Gastrocnemius medialis (tissue), 4 donors: ENCODE data around the gene UBE2QL1. TPM values are rescaled to one million over a fixed set of nuclear protein-coding genes. Genes with fewer than 3 reads are reported as not detected.

Source experiments
- ATAC-seq, 2 donors: fragments of 150-250 bp; one replicate each; pipeline ENCODE4 v1.9.1; 2016
- DNase-seq, 2 donors: peaks; one replicate each; pipeline ENCODE4 v3.0.0-alpha.2; 2019
- H3K27ac ChIP-seq, 4 donors: fragments of 200-600 bp; sonication (generic); 1 replicate in 1 of 4; 2 replicates in 3 of 4; pipeline ENCODE4 v1.5.1; 2016 to 2018; ENCODE audit warnings: mild to moderate bottlenecking in 2 of 4, moderate library complexity in 1 of 4
- H3K27me3 ChIP-seq, 3 donors: fragments of 200-600 bp; sonication (generic) in 2 of 3; 1 replicate in 1 of 3; 2 replicates in 2 of 3; pipeline versions ENCODE4 v1.5.1 to v1.6.0; 2016 to 2019; ENCODE audit warnings: mild to moderate bottlenecking in 1 of 3, moderate library complexity in 1 of 3
- H3K36me3 ChIP-seq, 2 donors: fragments of 200-600 bp; sonication (generic) in 1 of 2; one replicate each; pipeline ENCODE4 v1.5.1; 2017 to 2018
- H3K4me1 ChIP-seq, 2 donors: fragments of 200-600 bp; sonication (generic) in 1 of 2; one replicate each; pipeline ENCODE4 v1.5.1; 2016 to 2017; ENCODE audit warnings: mild to moderate bottlenecking in 2 of 2
- H3K4me3 ChIP-seq, 4 donors: fragments of 200-600 bp; sonication (generic) in 3 of 4; 1 replicate in 1 of 4; 2 replicates in 3 of 4; pipeline ENCODE4 v1.5.1; 2016 to 2019; ENCODE audit warnings: mild to moderate bottlenecking in 2 of 4
- H3K9me3 ChIP-seq, 3 donors: fragments of 200-600 bp; sonication (generic) in 2 of 3; 1 replicate in 1 of 3; 2 replicates in 2 of 3; pipeline ENCODE4 v1.5.1; 2016 to 2019
- CTCF ChIP-seq, 5 experiments: fragments of 450-650 bp in 3 of 5; fragments of 200-600 bp in 2 of 5; sonication (generic) in 2 of 5; IDR thresholded peaks in 4 of 5; conservative IDR thresholded peaks in 1 of 5; 1 replicate in 4 of 5; 2 replicates in 1 of 5; pipeline ENCODE4 v1.5.1; 2016 to 2019; ENCODE audit warnings: antibody characterized with exemption in 5 of 5, mild to moderate bottlenecking in 3 of 5, moderate library complexity in 3 of 5
- POLR2A ChIP-seq, 2 donors: fragments of 450-650 bp; IDR thresholded peaks; one replicate each; pipeline ENCODE4 v1.6.1; 2017; ENCODE audit warnings: antibody characterized with exemption in 2 of 2, mild to moderate bottlenecking in 2 of 2, moderate library complexity in 2 of 2
- in situ Hi-C, 4 donors: fragments of 200-750 bp; cut with MboI; loops; one replicate each; pipeline versions ENCODE4 v1.15.0 to v1.8.0; 2017; ENCODE audit warnings: low sequenced_read_pairs in 4 of 4
- intact Hi-C: fragments of 100-400 bp; cut with DNase I; formaldehyde crosslinking; loops from one replicate; pipeline ENCODE4 v1.15.1; 2023; ENCODE audit warnings: low total_unique reads
- total RNA-seq, 4 donors: library from RNA; depleted of rRNA; stranded (reverse); fragments of >200 nt; gene quantifications; one replicate each; pipeline versions ENCODE4 v1.1.0 to v1.2.3, GENCODE V29; 2016

The UBE2QL1 gene
- total RNA-seq, 4 donors from 2014 or later, result 48.8 to 150 (median 67.0) TPM

GRCh38 chr5:6446042-6446441 is 2.6 kb upstream of the UBE2QL1 start:
- no peak for DNase-seq

GRCh38 chr5:6446626-6447309 is 1.9 kb upstream of the UBE2QL1 start:
- DNase-seq, result no peak
- TF ChIP-seq POLR2A (IDR thresholded peaks at IDR 0.05) (no peak), CTCF (IDR thresholded peaks at IDR 0.05 in 4 of 5, conservative IDR thresholded peaks at IDR 0.05 in 1 of 5) (no peak)

More at GRCh38 chr5:6446042-6446441, 2.6 kb upstream of the UBE2QL1 start:
- intact Hi-C loops (loop anchor here (5.0 to 10.0 kb wide), 3 partner anchors 69 to 561 kb away; partner anchors contain the start of gene MED10), in situ Hi-C loops (no loop called here)
- TF ChIP-seq POLR2A (IDR thresholded peaks at IDR 0.05) (no peak), CTCF (IDR thresholded peaks at IDR 0.05 in 4 of 5, conservative IDR thresholded peaks at IDR 0.05 in 1 of 5) (no peak)
- no peak for ATAC-seq
- Histone ChIP-seq H3K4me3 (no peak overlapping the region), H3K36me3 (no peaks in the 10 kb centered on the region), H3K27me3 (no peaks in the 10 kb centered on the region), H3K9me3 (no peaks in the 10 kb centered on the region), H3K27ac (no peak overlapping the region), H3K4me1 (no peaks in the 10 kb centered on the region)

GRCh38 chr5:6447384-6448140 is 1.1 kb upstream of the UBE2QL1 start:
- ATAC-seq (no peak), DNase-seq (no peak)
- Histone ChIP-seq H3K4me3 (no peak overlapping the region), H3K36me3 (no peaks in the 10 kb centered on the region), H3K9me3 (no peaks in the 10 kb centered on the region), H3K27ac (no peak overlapping the region), H3K4me1 (peaks cover 2 to 8% of the 10 kb centered on the region in 2 donors), H3K27me3 (no peaks in the 10 kb centered on the region)
- TF ChIP-seq POLR2A (IDR thresholded peaks at IDR 0.05), result no peak
- no peak for TF ChIP-seq CTCF (IDR thresholded peaks at IDR 0.05 in 4 of 5, conservative IDR thresholded peaks at IDR 0.05 in 1 of 5)
- intact Hi-C loops (loop anchor here (5.0 to 10.0 kb wide), 3 partner anchors 70 to 563 kb away; partner anchors contain the start of gene MED10), in situ Hi-C loops (no loop called here)

More at GRCh38 chr5:6446626-6447309, 1.9 kb upstream of the UBE2QL1 start:
- Histone ChIP-seq H3K4me1 (peaks cover 0 to 6% of the 10 kb centered on the region in 2 donors), H3K4me3 (no peak overlapping the region), H3K27me3 (no peaks in the 10 kb centered on the region), H3K36me3 (no peaks in the 10 kb centered on the region), H3K9me3 (no peaks in the 10 kb centered on the region), H3K27ac (peak overlapping the region in 1 of 4 donors; percentile 24)
- intact Hi-C loops (loop anchor here (5.0 to 10.0 kb wide), 3 partner anchors 69 to 562 kb away; partner anchors contain the start of gene MED10), in situ Hi-C loops (no loop called here)
- no peak for ATAC-seq

- Histone ChIP-seq H3K27ac (peak overlapping the region in 3 of 4 donors; percentile 63 to 96 (median 91)), H3K4me1 (peaks cover 7 to 11% of the 10 kb centered on the region in 2 donors), H3K4me3 (peak overlapping the region in 2 of 4 donors; percentile 27 to 74), H3K27me3 (no peaks in the 10 kb centered on the region), H3K36me3 (no peaks in the 10 kb centered on the region), H3K9me3 (no peaks in the 10 kb centered on the region)
- TF ChIP-seq CTCF (IDR thresholded peaks at IDR 0.05 in 4 of 5, conservative IDR thresholded peaks at IDR 0.05 in 1 of 5), result no peak
- TF ChIP-seq POLR2A (IDR thresholded peaks at IDR 0.05), result no peak
- DNase-seq (no peak), ATAC-seq (no peak)
- in situ Hi-C loops, result no loop called here
- intact Hi-C loops, result loop anchor here (5.0 to 10.0 kb wide), 3 partner anchors 71 to 563 kb away; partner anchors contain the start of gene MED10
Measured at GRCh38 chr5:6448141-6448491, 543 bp upstream of the UBE2QL1 start.
